GM18951 (cell line): ENCODE results near the gene EML6.

Source experiments
- POLR2A ChIP-seq: IDR thresholded peaks from 4 replicates; pipeline ENCODE4 v1.6.1; 2011; ENCODE audit warnings: mild to moderate bottlenecking; ENCODE audit not compliant: insufficient read length, insufficient read depth; ENCODE audit errors: extremely low read depth
- in situ Hi-C: fragments of 300-500 bp; cut with MboI; formaldehyde crosslinking; loops from one replicate; pipeline ENCODE4 v1.12.0; 2022; ENCODE audit warnings: low sequenced_read_pairs, mixed read lengths, inconsistent platforms; ENCODE audit not compliant: unreplicated experiment

Gene EML6

GRCh38 chr2:54995553-54995952, 272.1 kb downstream of the EML6 start:
- in situ Hi-C loops = no loop called here

GRCh38 chr2:54997826-54998225, 274.4 kb downstream of the EML6 start:
- in situ Hi-C loops = no loop called here
- TF ChIP-seq POLR2A = no peak

More at GRCh38 chr2:54995553-54995952, 272.1 kb downstream of the EML6 start:
- no peak for TF ChIP-seq POLR2A

GRCh38 chr2:54999182-54999581, 275.7 kb downstream of the EML6 start:
- no peak for TF ChIP-seq POLR2A
- in situ Hi-C loops = no loop called here

GRCh38 chr2:55000341-55000740, 276.9 kb downstream of the EML6 start:
- no peak for TF ChIP-seq POLR2A
- in situ Hi-C loops = no loop called here

- no peak for TF ChIP-seq POLR2A
- in situ Hi-C loops = no loop called here
Measured at GRCh38 chr2:55001716-55002115, 278.3 kb downstream of the EML6 start.

GRCh38 chr2:55003706-55004639, 280.5 kb downstream of the EML6 start:
- no peak for TF ChIP-seq POLR2A
- in situ Hi-C loops = no loop called here

GRCh38 chr2:55006306-55006705, 282.8 kb downstream of the EML6 start:
- no peak for TF ChIP-seq POLR2A
- in situ Hi-C loops = no loop called here

GRCh38 chr2:55009277-55010060, 286.0 kb downstream of the EML6 start:
- no peak for TF ChIP-seq POLR2A
- in situ Hi-C loops = no loop called here

GRCh38 chr2:55010149-55010591, 286.7 kb downstream of the EML6 start:
- TF ChIP-seq POLR2A = no peak
- in situ Hi-C loops = no loop called here

- TF ChIP-seq POLR2A = no peak
- in situ Hi-C loops = no loop called here
Measured at GRCh38 chr2:55010915-55011314, 287.5 kb downstream of the EML6 start.

GRCh38 chr2:55011831-55012671, 288.6 kb downstream of the EML6 start:
- in situ Hi-C loops = no loop called here
- no peak for TF ChIP-seq POLR2A

GRCh38 chr2:55012672-55013484, 289.4 kb downstream of the EML6 start:
- in situ Hi-C loops = no loop called here
- no peak for TF ChIP-seq POLR2A
